ENCODE measurements around the gene KHDRBS2.
"Not testable (repeated sequence)": the region's sequence is repeated elsewhere in the genome, so short reads cannot be mapped to it uniquely, and the experiment has no call there.

Gene KHDRBS2

DNA sequence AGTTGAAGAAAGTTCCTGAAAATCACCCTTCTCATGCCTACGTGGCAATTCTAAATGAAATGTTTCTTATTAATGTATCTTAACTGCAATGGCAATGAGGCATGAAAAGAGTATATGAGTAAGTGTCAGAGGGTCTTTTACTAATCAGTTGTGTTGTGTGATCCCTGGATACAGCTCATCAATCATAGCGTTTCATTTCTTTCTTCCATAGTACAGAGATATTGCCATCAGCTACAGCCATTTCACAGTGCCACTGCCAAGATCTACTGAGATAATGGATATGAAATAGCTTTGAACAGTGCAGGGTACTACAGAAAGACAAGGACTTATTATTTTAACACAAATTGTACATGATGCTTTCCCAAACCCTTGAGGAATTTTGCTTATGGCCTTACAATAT, 450.8 kb downstream of the KHDRBS2 start:
- DNase-seq = no peak

DNA sequence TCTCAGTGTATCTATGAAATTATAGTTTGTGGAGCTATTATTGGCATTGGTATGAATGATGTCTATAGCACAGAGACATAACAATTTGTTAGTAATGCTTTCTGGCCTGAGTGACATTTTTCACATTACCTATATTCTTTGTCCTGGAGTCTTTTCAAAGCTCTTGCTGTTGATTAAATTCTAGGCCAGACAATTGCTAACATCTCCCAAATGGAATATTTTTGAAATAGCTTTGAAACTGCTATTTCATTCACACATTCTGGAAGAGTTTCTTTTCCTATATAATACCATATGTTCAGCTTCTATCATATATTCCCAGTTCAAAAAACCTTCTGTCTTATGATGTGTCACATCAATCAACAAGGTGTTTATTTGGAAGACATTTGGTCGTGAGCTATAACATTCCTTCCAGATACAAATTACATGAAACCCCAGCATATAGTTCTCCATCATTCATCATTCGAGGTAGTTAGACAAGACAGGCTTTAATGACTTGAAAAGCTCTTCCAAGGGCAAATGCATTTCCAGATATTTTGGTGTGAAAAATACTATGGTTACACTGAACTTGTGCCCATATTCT, 452.8 kb downstream of the KHDRBS2 start:
- DNase-seq = no peak

GRCh38 chr6:61817716-61818115, 468.3 kb downstream of the KHDRBS2 start:
- DNase-seq = no peak

DNA sequence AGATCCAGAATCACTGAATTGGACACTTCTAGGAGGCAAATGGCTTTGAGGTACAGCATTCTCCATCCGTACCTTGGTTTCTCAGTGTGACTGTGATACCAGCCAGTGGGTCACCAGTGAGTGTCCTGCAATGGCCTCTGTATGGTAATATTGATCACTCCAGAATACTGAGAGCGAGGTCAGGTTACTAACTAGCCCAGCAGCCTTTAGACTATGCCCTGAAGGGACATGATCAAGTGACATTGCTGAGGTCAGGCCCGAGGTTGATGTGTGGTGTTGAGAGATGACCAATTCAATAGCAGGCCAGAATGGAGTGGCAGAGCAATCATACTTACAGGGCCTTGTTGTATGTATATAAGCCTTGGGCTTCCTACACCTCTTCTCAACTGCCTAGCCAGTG, 476.0 kb downstream of the KHDRBS2 start:
- no peak for DNase-seq

- DNase-seq = no peak
These were observed 476.9 kb downstream of the KHDRBS2 start for GRCh38 chr6:61809004-61809595.

DNA sequence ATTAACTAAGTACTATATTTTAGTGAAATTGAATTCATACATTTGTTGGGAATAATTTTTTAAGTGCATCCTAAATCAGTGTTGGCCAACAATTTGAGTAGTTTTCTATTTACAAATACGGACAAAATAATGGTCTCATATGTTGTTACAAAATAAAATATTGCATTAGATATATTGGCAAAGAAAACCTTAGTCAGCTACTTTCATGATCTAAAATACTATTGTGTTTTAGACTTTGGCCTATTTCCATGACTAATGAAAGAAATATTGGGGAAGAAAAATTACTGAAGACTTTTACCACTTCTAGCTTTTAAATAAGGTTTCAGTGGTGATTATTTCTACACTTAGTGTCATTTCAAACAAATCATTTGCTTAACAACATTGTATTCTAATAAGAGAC, 498.0 kb downstream of the KHDRBS2 start:
- DNase-seq = no peak

- DNase-seq = not testable (repeated sequence)
These were observed 516.6 kb downstream of the KHDRBS2 start for GRCh38 chr6:61769446-61769845.

DNA sequence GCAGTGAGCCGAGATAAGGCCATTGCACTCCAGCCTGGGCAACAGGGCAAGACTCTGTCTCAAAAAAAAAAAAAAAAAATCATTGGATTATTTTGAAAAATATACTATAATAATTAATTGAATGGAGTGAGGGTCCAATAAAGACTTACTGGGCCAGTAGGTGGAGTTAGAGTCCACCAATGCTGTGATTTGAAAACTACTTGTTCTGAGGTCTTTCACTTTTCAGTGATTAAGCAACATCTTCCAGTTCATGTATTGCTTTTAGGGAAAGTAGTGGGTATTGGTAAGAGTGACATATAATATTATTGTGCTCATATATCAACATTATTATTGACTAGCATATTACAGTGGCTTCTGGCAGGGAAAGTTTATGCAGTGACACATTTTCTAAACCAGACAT, 530.3 kb downstream of the KHDRBS2 start:
- no peak for DNase-seq

DNA sequence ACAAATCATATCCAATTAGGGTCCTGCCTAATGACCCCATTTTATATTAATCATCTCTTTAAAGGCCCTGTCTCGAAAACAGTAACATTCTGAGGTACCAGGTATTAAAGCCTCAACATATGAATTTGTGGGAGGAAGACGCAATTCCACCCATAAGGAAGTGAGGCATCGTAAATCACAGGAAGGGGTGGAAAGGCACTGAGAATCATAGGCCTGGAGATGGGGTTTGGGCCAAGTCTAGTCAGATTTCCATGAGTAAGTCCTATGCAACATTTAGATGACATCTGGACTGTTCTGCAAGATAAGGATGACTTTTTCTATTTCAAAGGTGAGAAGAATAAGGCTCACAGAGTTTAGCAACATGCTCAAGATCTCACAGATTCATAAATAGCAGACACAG, 534.0 kb downstream of the KHDRBS2 start:
- no peak for DNase-seq

DNA sequence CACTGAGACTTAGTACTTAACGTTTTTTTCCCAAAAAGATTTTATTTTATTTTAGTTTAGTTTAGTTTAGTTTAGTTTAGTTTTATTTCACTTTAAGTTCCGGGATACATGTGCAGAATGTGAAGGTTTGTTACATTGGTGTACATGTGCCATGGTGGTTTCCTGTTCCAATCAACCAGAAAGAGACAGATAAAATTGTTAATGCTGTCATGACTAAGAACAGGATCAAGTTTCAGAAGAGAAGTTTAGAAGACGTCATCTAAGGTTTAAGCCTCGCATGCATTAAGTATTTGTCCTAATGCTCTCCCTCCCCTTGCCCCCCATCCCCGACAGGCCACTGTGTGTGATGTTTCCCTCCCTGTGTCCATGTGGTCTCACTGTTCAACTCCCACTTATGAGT, 540.0 kb downstream of the KHDRBS2 start:
- no peak for DNase-seq

DNA sequence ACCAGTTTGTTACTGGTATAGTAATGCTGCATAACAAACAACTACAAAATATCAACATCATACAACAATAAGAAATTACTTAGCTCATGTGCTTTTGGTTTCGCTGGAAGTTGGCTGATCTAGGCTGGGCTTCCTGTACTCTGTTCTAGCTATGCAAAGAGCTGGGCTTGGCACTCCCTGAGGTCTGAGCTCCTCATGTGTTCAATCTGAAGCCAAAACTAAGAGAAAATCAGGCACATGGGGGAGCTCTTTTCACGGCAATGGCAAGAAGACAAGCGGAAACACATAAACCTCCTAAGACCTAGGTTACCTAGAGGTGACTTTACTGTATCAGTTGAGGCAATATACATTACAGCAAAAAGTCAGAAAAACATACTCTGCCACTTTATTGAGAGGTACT, 574.2 kb downstream of the KHDRBS2 start:
- DNase-seq = no peak

DNA sequence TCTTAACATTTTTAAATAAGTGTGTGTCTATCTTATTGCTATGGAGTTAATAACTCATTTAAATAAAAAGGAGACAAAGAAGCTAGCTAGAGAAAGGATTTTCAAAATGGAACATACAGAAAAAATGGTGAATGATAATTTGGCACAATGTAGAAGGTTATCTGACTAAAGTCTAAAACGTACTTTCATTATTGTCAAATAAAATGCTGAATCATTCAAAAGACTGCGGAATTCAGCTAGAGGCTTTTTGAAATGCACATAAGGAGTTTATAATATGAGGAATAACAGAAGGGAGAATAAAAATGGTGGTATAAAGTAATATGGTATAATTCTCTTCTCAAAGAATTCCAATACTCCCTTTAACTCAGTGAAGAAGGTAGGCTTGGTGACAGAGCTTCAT, 597.9 kb downstream of the KHDRBS2 start:
- DNase-seq = no peak

DNA sequence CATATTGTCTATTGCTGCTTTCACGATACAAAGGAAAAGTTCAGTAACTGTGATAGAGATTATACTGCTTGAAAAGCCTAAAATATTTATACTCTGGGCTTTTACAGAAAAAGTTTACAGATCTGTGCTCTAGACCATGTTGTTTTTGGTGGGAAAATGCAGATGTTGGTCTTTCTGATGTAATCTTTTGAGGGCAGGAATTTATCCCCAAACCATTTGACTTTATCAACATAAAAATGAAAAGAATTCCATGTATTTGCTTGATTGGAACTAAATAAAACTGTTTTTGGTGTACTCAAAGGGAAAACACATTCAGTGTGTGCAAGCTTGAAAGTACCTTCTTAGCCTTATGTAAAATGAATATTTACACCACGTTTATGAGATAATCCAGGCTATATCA, 603.5 kb downstream of the KHDRBS2 start:
- DNase-seq = no peak

- DNase-seq = no peak
These were observed 606.4 kb downstream of the KHDRBS2 start for GRCh38 chr6:61679625-61680024.

DNA sequence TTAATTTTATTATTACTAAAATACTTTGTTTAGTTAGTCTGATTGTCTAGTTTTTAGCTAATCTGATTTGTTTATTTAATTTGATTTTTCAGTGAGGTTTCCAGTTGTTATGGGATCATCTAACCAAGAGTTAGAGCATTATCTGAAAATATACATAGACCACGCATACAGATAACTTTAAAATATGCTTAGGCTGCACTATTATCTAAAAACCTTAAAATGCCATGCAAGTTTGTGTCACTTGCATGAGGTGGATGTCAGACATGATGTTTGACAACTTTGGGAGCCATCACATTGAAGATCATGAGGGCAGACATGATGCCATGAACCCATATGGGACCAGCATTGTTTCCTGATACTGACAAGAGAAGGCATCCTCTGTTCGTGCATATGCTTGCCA, 610.3 kb downstream of the KHDRBS2 start:
- DNase-seq = no peak

GRCh38 chr6:61649845-61650244, 636.2 kb downstream of the KHDRBS2 start:
- no peak for DNase-seq

GRCh38 chr6:61640463-61640862, 645.6 kb downstream of the KHDRBS2 start:
- DNase-seq = no peak

Measured in bone marrow (tissue), 2 donors.